Left ventricle myocardium inferior (tissue), 1 donor: ENCODE results near the gene ATP6V1A. TPM values are rescaled to one million over a fixed set of nuclear protein-coding genes. Genes with fewer than 3 reads are reported as not detected.
"Not testable (repeated sequence)": the region's sequence is repeated elsewhere in the genome, so short reads cannot be mapped to it uniquely, and the experiment has no call there.

Experiments
- DNase-seq: peaks from one replicate; pipeline ENCODE4 v3.0.0-alpha.2; 2020
- H3K27ac ChIP-seq: fragments of 200-600 bp; replicated peaks from 2 replicates; pipeline ENCODE4 v1.8.0; 2021
- H3K27me3 ChIP-seq: fragments of 200-600 bp; 2 replicates; pipeline ENCODE4 v1.8.0; 2021; ENCODE audit warnings: low read depth
- H3K36me3 ChIP-seq: fragments of 200-600 bp; 2 replicates; pipeline ENCODE4 v1.8.0; 2021
- H3K4me1 ChIP-seq: fragments of 200-600 bp; 2 replicates; pipeline ENCODE4 v1.8.0; 2021
- H3K4me3 ChIP-seq: fragments of 200-600 bp; 2 replicates; pipeline ENCODE4 v1.8.0; 2021; ENCODE audit warnings: mild to moderate bottlenecking, moderate library complexity
- H3K9me3 ChIP-seq: fragments of 200-600 bp; replicated peaks from 2 replicates; pipeline ENCODE4 v1.8.0; 2021
- CTCF ChIP-seq: fragments of 200-600 bp; IDR thresholded peaks from 2 replicates; pipeline ENCODE4 v1.8.0; 2021; ENCODE audit warnings: antibody characterized with exemption, mild to moderate bottlenecking, borderline replicate concordance
- intact Hi-C: fragments of 100-400 bp; cut with micrococcal nuclease; formaldehyde crosslinking; loops from one replicate; pipeline ENCODE4 v1.11.0; 2022
- total RNA-seq: library from RNA; stranded (reverse); fragmentation: NEBNext Ultra II Directional; extraction: Animal tissue kit (Norgen Biotek cat#: 25700); gene quantifications from one replicate; pipeline ENCODE4 v1.2.1, GENCODE V29; 2021
- donor health status: DM: no; HTN: yes; CAD: no; lungs with severe emphysema.

ATP6V1A gene
- total RNA-seq, 1 donor from 2014 or later: 21.4 TPM

GRCh38 chr3:113839551-113839950 is 92.7 kb downstream of the ATP6V1A start:
- Histone ChIP-seq H3K27ac (no peak overlapping the region), H3K36me3 (no peaks in the 10 kb centered on the region), H3K27me3 (no peaks in the 10 kb centered on the region), H3K4me1 (peaks cover 12% of the 10 kb centered on the region), H3K9me3 (no peaks in the 10 kb centered on the region), H3K4me3 (peak overlapping the region; percentile 70)
- intact Hi-C loops: no loop called here
- no peak for TF ChIP-seq CTCF
- no peak for DNase-seq

GRCh38 chr3:113844622-113845222 is 97.9 kb downstream of the ATP6V1A start:
- Histone ChIP-seq H3K4me3 (no peak overlapping the region), H3K27me3 (no peaks in the 10 kb centered on the region), H3K36me3 (no peaks in the 10 kb centered on the region), H3K27ac (no peak overlapping the region), H3K4me1 (no peaks in the 10 kb centered on the region), H3K9me3 (no peaks in the 10 kb centered on the region)
- intact Hi-C loops: no loop called here
- peak; percentile 63 for TF ChIP-seq CTCF
- DNase-seq: no peak

GRCh38 chr3:113847247-113847646 is 100.4 kb downstream of the ATP6V1A start:
- intact Hi-C loops: no loop called here

GRCh38 chr3:113847664-113848461 is 101.0 kb downstream of the ATP6V1A start:
- no peaks in the 10 kb centered on the region for H3K27me3 ChIP-seq
- intact Hi-C loops: no loop called here
- H3K4me3 ChIP-seq: no peak overlapping the region
- no peak for TF ChIP-seq CTCF
- no peaks in the 10 kb centered on the region for H3K9me3 ChIP-seq
- H3K27ac ChIP-seq: no peak overlapping the region
- H3K4me1 ChIP-seq: no peaks in the 10 kb centered on the region
- H3K36me3 ChIP-seq: no peaks in the 10 kb centered on the region
- no peak for DNase-seq

More at GRCh38 chr3:113847247-113847646, 100.4 kb downstream of the ATP6V1A start:
- H3K27me3 ChIP-seq: no peaks in the 10 kb centered on the region
- no peak for DNase-seq
- no peak overlapping the region for H3K27ac ChIP-seq
- H3K36me3 ChIP-seq: no peaks in the 10 kb centered on the region
- no peaks in the 10 kb centered on the region for H3K9me3 ChIP-seq
- no peak for TF ChIP-seq CTCF
- H3K4me1 ChIP-seq: no peaks in the 10 kb centered on the region
- H3K4me3 ChIP-seq: no peak overlapping the region

- H3K36me3 ChIP-seq, H3K27me3 ChIP-seq, H3K9me3 ChIP-seq, H3K4me3 ChIP-seq, H3K27ac ChIP-seq, intact Hi-C loops, DNase-seq, H3K4me1 ChIP-seq: not testable (repeated sequence)
Observed at GRCh38 chr3:113849071-113849470, 102.2 kb downstream of the ATP6V1A start.

GRCh38 chr3:113849841-113850240 is 103.0 kb downstream of the ATP6V1A start:
- H3K27me3 ChIP-seq, H3K36me3 ChIP-seq, intact Hi-C loops, H3K9me3 ChIP-seq, DNase-seq, H3K27ac ChIP-seq, H3K4me1 ChIP-seq, H3K4me3 ChIP-seq: not testable (repeated sequence)

GRCh38 chr3:113850391-113850790 is 103.6 kb downstream of the ATP6V1A start:
- DNase-seq, H3K9me3 ChIP-seq, H3K27me3 ChIP-seq, H3K36me3 ChIP-seq, H3K4me1 ChIP-seq, H3K27ac ChIP-seq, H3K4me3 ChIP-seq, intact Hi-C loops: not testable (repeated sequence)
